GM23338 (cell line): ENCODE results near the gene ASXL2.

Experiments used
- CREB1 ChIP-seq: fragments of 250-450 bp; sonication (Bioruptor Pico); IDR thresholded peaks from 2 replicates; pipeline ENCODE4 v1.5.0; 2020; ENCODE audit warnings: low read depth, mild to moderate bottlenecking, moderate library complexity
- EZH2 ChIP-seq: fragments of 200-600 bp; sonication (generic); IDR thresholded peaks from one replicate; pipeline ENCODE4 v1.8.0; 2017; ENCODE audit warnings: antibody characterized with exemption, mild to moderate bottlenecking, low read depth; ENCODE audit not compliant: unreplicated experiment
- EZH2phosphoT487 ChIP-seq: fragments of 200-600 bp; sonication (generic); IDR thresholded peaks from one replicate; pipeline ENCODE4 v1.8.1; 2018; ENCODE audit warnings: antibody characterized with exemption; ENCODE audit not compliant: unreplicated experiment
- JUNB ChIP-seq: IDR thresholded peaks from one replicate; pipeline ENCODE4 v1.6.1; 2016; ENCODE audit warnings: antibody characterized with exemption; ENCODE audit not compliant: unreplicated experiment
- NANOG ChIP-seq: IDR thresholded peaks from 2 replicates; pipeline ENCODE4 v1.6.1; 2016; ENCODE audit warnings: antibody characterized with exemption, borderline replicate concordance
- POLR2AphosphoS5 ChIP-seq: IDR thresholded peaks from 2 replicates; pipeline ENCODE4 v1.6.1; 2016; ENCODE audit warnings: antibody characterized with exemption, low read depth
- STAT1 ChIP-seq: IDR thresholded peaks from one replicate; pipeline ENCODE4 v1.6.1; 2016; ENCODE audit warnings: antibody characterized with exemption; ENCODE audit not compliant: unreplicated experiment
- ZNF331 ChIP-seq: fragments of 250-450 bp; sonication (Bioruptor Pico); IDR thresholded peaks from 2 replicates; pipeline ENCODE4 v1.5.0; 2020; ENCODE audit warnings: low read depth, mild to moderate bottlenecking, moderate library complexity
- TF ChIP-seq, protein P1 (sequence below), 2 experiments: fragments of 200-600 bp in 1 of 2; sonication (generic) in 1 of 2; conservative IDR thresholded peaks; 2 replicates each; pipeline versions ENCODE4 v1.5.1 to v1.6.1; 2016 to 2017; ENCODE audit warnings: antibody characterized with exemption in 2 of 2, low read depth in 2 of 2, mild to moderate bottlenecking in 2 of 2, moderate library complexity in 1 of 2
- TF ChIP-seq, protein P2 (sequence below): IDR thresholded peaks from one replicate; pipeline ENCODE4 v1.6.1; 2018; ENCODE audit warnings: antibody characterized with exemption; ENCODE audit not compliant: unreplicated experiment
- TF ChIP-seq, protein P3 (sequence below): fragments of 250-450 bp; sonication (Bioruptor Pico); IDR thresholded peaks from 2 replicates; pipeline ENCODE4 v1.5.0; 2020; ENCODE audit warnings: mild to moderate bottlenecking, moderate library complexity
- TF ChIP-seq, protein P4 (sequence below): IDR thresholded peaks from 2 replicates; pipeline ENCODE4 v1.6.1; 2016; ENCODE audit warnings: antibody characterized with exemption

DNA sequence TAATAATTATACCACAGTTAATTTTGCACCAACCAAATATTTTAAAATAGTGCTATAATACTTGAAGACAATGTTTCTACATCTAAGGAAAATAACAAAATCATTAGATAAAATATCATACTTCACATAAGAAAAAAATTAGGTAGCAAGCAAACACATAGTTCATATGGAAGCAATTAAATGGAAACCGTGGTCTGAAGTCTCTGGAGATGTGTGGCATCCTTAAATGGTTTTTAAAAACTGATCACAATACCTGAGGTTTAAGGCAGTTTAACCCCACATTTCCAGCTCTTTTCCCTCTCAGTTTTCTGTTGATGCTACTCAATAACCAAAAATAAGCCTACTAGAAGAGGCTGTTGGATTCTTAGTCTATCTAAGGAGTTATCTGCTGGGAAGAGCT, 71.3 kb downstream of the ASXL2 start:
- TF ChIP-seq, protein P1, sequence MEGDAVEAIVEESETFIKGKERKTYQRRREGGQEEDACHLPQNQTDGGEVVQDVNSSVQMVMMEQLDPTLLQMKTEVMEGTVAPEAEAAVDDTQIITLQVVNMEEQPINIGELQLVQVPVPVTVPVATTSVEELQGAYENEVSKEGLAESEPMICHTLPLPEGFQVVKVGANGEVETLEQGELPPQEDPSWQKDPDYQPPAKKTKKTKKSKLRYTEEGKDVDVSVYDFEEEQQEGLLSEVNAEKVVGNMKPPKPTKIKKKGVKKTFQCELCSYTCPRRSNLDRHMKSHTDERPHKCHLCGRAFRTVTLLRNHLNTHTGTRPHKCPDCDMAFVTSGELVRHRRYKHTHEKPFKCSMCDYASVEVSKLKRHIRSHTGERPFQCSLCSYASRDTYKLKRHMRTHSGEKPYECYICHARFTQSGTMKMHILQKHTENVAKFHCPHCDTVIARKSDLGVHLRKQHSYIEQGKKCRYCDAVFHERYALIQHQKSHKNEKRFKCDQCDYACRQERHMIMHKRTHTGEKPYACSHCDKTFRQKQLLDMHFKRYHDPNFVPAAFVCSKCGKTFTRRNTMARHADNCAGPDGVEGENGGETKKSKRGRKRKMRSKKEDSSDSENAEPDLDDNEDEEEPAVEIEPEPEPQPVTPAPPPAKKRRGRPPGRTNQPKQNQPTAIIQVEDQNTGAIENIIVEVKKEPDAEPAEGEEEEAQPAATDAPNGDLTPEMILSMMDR (conservative IDR thresholded peaks at IDR 0.05; ENCODE audit: low read depth in 2 of 2): no peak
- TF ChIP-seq POLR2AphosphoS5 (no peak), EZH2 (no peak), EZH2phosphoT487 (no peak), ZNF331 (no peak), JUNB (no peak), CREB1 (CRISPR knock-in tag) (no peak), NANOG (no peak), STAT1 (no peak)
- TF ChIP-seq, protein P2, sequence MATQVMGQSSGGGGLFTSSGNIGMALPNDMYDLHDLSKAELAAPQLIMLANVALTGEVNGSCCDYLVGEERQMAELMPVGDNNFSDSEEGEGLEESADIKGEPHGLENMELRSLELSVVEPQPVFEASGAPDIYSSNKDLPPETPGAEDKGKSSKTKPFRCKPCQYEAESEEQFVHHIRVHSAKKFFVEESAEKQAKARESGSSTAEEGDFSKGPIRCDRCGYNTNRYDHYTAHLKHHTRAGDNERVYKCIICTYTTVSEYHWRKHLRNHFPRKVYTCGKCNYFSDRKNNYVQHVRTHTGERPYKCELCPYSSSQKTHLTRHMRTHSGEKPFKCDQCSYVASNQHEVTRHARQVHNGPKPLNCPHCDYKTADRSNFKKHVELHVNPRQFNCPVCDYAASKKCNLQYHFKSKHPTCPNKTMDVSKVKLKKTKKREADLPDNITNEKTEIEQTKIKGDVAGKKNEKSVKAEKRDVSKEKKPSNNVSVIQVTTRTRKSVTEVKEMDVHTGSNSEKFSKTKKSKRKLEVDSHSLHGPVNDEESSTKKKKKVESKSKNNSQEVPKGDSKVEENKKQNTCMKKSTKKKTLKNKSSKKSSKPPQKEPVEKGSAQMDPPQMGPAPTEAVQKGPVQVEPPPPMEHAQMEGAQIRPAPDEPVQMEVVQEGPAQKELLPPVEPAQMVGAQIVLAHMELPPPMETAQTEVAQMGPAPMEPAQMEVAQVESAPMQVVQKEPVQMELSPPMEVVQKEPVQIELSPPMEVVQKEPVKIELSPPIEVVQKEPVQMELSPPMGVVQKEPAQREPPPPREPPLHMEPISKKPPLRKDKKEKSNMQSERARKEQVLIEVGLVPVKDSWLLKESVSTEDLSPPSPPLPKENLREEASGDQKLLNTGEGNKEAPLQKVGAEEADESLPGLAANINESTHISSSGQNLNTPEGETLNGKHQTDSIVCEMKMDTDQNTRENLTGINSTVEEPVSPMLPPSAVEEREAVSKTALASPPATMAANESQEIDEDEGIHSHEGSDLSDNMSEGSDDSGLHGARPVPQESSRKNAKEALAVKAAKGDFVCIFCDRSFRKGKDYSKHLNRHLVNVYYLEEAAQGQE: no peak
- TF ChIP-seq, protein P3, sequence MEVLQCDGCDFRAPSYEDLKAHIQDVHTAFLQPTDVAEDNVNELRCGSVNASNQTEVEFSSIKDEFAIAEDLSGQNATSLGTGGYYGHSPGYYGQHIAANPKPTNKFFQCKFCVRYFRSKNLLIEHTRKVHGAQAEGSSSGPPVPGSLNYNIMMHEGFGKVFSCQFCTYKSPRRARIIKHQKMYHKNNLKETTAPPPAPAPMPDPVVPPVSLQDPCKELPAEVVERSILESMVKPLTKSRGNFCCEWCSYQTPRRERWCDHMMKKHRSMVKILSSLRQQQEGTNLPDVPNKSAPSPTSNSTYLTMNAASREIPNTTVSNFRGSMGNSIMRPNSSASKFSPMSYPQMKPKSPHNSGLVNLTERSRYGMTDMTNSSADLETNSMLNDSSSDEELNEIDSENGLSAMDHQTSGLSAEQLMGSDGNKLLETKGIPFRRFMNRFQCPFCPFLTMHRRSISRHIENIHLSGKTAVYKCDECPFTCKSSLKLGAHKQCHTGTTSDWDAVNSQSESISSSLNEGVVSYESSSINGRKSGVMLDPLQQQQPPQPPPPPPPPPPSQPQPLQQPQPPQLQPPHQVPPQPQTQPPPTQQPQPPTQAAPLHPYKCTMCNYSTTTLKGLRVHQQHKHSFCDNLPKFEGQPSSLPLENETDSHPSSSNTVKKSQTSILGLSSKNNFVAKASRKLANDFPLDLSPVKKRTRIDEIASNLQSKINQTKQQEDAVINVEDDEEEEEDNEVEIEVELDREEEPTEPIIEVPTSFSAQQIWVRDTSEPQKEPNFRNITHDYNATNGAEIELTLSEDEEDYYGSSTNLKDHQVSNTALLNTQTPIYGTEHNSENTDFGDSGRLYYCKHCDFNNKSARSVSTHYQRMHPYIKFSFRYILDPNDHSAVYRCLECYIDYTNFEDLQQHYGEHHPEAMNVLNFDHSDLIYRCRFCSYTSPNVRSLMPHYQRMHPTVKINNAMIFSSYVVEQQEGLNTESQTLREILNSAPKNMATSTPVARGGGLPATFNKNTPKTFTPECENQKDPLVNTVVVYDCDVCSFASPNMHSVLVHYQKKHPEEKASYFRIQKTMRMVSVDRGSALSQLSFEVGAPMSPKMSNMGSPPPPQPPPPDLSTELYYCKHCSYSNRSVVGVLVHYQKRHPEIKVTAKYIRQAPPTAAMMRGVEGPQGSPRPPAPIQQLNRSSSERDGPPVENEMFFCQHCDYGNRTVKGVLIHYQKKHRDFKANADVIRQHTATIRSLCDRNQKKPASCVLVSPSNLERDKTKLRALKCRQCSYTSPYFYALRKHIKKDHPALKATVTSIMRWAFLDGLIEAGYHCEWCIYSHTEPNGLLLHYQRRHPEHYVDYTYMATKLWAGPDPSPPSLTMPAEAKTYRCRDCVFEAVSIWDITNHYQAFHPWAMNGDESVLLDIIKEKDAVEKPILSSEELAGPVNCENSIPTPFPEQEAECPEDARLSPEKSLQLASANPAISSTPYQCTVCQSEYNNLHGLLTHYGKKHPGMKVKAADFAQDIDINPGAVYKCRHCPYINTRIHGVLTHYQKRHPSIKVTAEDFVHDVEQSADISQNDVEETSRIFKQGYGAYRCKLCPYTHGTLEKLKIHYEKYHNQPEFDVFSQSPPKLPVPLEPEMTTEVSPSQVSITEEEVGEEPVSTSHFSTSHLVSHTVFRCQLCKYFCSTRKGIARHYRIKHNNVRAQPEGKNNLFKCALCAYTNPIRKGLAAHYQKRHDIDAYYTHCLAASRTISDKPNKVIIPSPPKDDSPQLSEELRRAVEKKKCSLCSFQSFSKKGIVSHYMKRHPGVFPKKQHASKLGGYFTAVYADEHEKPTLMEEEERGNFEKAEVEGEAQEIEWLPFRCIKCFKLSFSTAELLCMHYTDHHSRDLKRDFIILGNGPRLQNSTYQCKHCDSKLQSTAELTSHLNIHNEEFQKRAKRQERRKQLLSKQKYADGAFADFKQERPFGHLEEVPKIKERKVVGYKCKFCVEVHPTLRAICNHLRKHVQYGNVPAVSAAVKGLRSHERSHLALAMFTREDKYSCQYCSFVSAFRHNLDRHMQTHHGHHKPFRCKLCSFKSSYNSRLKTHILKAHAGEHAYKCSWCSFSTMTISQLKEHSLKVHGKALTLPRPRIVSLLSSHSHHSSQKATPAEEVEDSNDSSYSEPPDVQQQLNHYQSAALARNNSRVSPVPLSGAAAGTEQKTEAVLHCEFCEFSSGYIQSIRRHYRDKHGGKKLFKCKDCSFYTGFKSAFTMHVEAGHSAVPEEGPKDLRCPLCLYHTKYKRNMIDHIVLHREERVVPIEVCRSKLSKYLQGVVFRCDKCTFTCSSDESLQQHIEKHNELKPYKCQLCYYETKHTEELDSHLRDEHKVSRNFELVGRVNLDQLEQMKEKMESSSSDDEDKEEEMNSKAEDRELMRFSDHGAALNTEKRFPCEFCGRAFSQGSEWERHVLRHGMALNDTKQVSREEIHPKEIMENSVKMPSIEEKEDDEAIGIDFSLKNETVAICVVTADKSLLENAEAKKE: no peak
- TF ChIP-seq, protein P4, sequence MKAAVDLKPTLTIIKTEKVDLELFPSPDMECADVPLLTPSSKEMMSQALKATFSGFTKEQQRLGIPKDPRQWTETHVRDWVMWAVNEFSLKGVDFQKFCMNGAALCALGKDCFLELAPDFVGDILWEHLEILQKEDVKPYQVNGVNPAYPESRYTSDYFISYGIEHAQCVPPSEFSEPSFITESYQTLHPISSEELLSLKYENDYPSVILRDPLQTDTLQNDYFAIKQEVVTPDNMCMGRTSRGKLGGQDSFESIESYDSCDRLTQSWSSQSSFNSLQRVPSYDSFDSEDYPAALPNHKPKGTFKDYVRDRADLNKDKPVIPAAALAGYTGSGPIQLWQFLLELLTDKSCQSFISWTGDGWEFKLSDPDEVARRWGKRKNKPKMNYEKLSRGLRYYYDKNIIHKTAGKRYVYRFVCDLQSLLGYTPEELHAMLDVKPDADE: no peak
